ENCODE measurements around the gene CDK16.

The CDK16 gene

GRCh38 chrX:47206316-47206715 is 12.2 kb upstream of the CDK16 start:
- no peak for TF ChIP-seq CTCF (IDR thresholded peaks at IDR 0.05; ENCODE audit: low read length, missing control alignments)
- DNase-seq (ENCODE audit: low read depth): no peak
- no peak overlapping the region for H3K4me3 ChIP-seq (replicated peaks; ENCODE audit: low read depth, low read length)

- H3K4me3 ChIP-seq (replicated peaks; ENCODE audit: low read depth, low read length): no peak overlapping the region
- no peak for TF ChIP-seq CTCF (IDR thresholded peaks at IDR 0.05; ENCODE audit: low read length, missing control alignments)
- DNase-seq (ENCODE audit: low read depth): no peak
Measured at GRCh38 chrX:47208108-47208507, 10.4 kb upstream of the CDK16 start.

GRCh38 chrX:47209508-47210238 is 8.8 kb upstream of the CDK16 start:
- no peak overlapping the region for H3K4me3 ChIP-seq (replicated peaks; ENCODE audit: low read depth, low read length)
- no peak for TF ChIP-seq CTCF (IDR thresholded peaks at IDR 0.05; ENCODE audit: low read length, missing control alignments)
- no peak for DNase-seq (ENCODE audit: low read depth)

GRCh38 chrX:47210661-47211425 is 7.6 kb upstream of the CDK16 start:
- no peak for TF ChIP-seq CTCF (IDR thresholded peaks at IDR 0.05; ENCODE audit: low read length, missing control alignments)
- DNase-seq (ENCODE audit: low read depth): no peak
- H3K4me3 ChIP-seq (replicated peaks; ENCODE audit: low read depth, low read length): no peak overlapping the region

- H3K4me3 ChIP-seq (replicated peaks; ENCODE audit: low read depth, low read length): no peak overlapping the region
- DNase-seq (ENCODE audit: low read depth): no peak
- no peak for TF ChIP-seq CTCF (IDR thresholded peaks at IDR 0.05; ENCODE audit: low read length, missing control alignments)
Measured at GRCh38 chrX:47212381-47213293, 5.8 kb upstream of the CDK16 start.

GRCh38 chrX:47214435-47215077 is 3.9 kb upstream of the CDK16 start:
- DNase-seq (ENCODE audit: low read depth): no peak
- H3K4me3 ChIP-seq (replicated peaks; ENCODE audit: low read depth, low read length): no peak overlapping the region
- no peak for TF ChIP-seq CTCF (IDR thresholded peaks at IDR 0.05; ENCODE audit: low read length, missing control alignments)

Data from fibroblast of pulmonary artery (primary cell).